Tibial artery (tissue), 4 donors: ENCODE measurements around the gene ARPP21.

Experiments
- DNase-seq, 2 donors: peaks; one replicate each; pipeline ENCODE4 v3.0.0-alpha.2; 2019
- H3K27ac ChIP-seq, 2 donors: fragments of 200-600 bp; sonication (generic) in 1 of 2; 1 replicate in 1 of 2; 2 replicates in 1 of 2; pipeline ENCODE4 v1.5.1; 2018 to 2019; ENCODE audit warnings: mild to moderate bottlenecking in 1 of 2
- H3K27me3 ChIP-seq, 2 donors: fragments of 200-600 bp; sonication (generic) in 1 of 2; one replicate each; pipeline versions ENCODE4 v1.5.1 to v1.6.0; 2016 to 2019
- H3K36me3 ChIP-seq, 3 donors: fragments of 200-600 bp; sonication (generic) in 2 of 3; one replicate each; pipeline ENCODE4 v1.5.1; 2016 to 2019; ENCODE audit warnings: mild to moderate bottlenecking in 2 of 3
- H3K4me1 ChIP-seq, 4 donors: fragments of 200-600 bp; sonication (generic) in 2 of 4; 1 replicate in 3 of 4; 2 replicates in 1 of 4; pipeline ENCODE4 v1.5.1; 2016 to 2019
- H3K4me3 ChIP-seq, 2 donors: fragments of 200-600 bp; sonication (generic) in 1 of 2; 1 replicate in 1 of 2; 2 replicates in 1 of 2; pipeline ENCODE4 v1.5.1; 2018 to 2019; ENCODE audit warnings: mild to moderate bottlenecking in 2 of 2
- H3K9me3 ChIP-seq, 3 donors: fragments of 200-600 bp; sonication (generic) in 1 of 3; one replicate each; pipeline ENCODE4 v1.5.1; 2016 to 2019
- intact Hi-C: fragments of 100-400 bp; cut with DNase I; formaldehyde crosslinking; loops from one replicate; pipeline ENCODE4 v1.15.0; 2023; ENCODE audit warnings: low total_unique reads
- TF ChIP-seq, protein P1 (sequence below), 2 experiments: fragments of 200-600 bp in 1 of 2; fragments of 450-650 bp in 1 of 2; IDR thresholded peaks; one replicate each; pipeline ENCODE4 v1.5.1; 2017 to 2019; ENCODE audit warnings: antibody characterized with exemption in 2 of 2, mild to moderate bottlenecking in 1 of 2, moderate library complexity in 1 of 2

Gene ARPP21

DNA sequence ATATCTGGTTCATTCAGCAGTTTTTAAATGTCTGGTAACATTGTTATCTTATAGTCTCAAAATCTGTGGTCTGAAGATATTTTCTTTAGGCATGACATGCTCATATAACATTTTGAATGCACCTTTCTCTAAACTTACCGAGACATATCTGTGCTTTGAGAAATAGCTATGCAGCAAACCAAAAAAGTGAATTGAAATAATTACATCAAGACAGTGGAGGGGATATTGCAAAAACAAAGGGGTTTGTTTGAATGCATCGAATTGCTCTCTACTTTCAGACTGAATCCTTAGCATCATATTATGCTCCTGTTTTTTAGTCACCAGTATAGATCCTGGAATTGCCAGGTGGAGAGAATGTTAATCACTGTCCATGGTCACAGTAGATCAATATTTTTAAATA, 5.1 kb downstream of the ARPP21 start:
- Histone ChIP-seq H3K4me3 (no peak overlapping the region), H3K36me3 (no peaks in the 10 kb centered on the region), H3K4me1 (peaks cover 0 to 8% (median 6%) of the 10 kb centered on the region in 4 donors), H3K9me3 (no peaks in the 10 kb centered on the region), H3K27me3 (peaks cover 0 to 21% of the 10 kb centered on the region in 2 donors), H3K27ac (no peak overlapping the region)
- DNase-seq, result no peak
- intact Hi-C loops, result no loop called here
- TF ChIP-seq, protein P1, sequence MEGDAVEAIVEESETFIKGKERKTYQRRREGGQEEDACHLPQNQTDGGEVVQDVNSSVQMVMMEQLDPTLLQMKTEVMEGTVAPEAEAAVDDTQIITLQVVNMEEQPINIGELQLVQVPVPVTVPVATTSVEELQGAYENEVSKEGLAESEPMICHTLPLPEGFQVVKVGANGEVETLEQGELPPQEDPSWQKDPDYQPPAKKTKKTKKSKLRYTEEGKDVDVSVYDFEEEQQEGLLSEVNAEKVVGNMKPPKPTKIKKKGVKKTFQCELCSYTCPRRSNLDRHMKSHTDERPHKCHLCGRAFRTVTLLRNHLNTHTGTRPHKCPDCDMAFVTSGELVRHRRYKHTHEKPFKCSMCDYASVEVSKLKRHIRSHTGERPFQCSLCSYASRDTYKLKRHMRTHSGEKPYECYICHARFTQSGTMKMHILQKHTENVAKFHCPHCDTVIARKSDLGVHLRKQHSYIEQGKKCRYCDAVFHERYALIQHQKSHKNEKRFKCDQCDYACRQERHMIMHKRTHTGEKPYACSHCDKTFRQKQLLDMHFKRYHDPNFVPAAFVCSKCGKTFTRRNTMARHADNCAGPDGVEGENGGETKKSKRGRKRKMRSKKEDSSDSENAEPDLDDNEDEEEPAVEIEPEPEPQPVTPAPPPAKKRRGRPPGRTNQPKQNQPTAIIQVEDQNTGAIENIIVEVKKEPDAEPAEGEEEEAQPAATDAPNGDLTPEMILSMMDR (IDR thresholded peaks at IDR 0.05), result no peak

DNA sequence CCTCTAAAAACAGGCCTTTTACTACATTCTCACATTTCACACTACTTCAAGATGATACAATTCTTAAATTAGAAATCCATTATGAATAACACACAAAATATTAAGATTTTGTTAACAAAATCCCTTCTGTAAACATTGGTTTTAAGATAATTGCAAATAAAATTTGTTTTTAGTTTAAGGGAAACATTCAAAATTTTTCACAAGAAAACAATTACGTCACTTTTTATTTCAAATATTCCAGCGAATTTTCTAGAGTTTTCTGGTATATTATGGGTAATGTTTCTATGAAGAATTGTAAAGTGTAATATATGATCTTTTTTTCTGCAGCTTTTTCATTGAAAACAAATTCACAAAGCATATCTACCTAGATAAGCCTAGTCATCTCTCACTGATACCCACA, 5.9 kb downstream of the ARPP21 start:
- Histone ChIP-seq H3K27me3 (peaks cover 0 to 14% of the 10 kb centered on the region in 2 donors), H3K4me3 (no peak overlapping the region), H3K36me3 (no peaks in the 10 kb centered on the region), H3K4me1 (peaks cover 0 to 1% (median 0%) of the 10 kb centered on the region in 4 donors), H3K27ac (no peak overlapping the region), H3K9me3 (no peaks in the 10 kb centered on the region)
- TF ChIP-seq, protein P1 (IDR thresholded peaks at IDR 0.05), result no peak
- intact Hi-C loops, result no loop called here
- no peak for DNase-seq

DNA sequence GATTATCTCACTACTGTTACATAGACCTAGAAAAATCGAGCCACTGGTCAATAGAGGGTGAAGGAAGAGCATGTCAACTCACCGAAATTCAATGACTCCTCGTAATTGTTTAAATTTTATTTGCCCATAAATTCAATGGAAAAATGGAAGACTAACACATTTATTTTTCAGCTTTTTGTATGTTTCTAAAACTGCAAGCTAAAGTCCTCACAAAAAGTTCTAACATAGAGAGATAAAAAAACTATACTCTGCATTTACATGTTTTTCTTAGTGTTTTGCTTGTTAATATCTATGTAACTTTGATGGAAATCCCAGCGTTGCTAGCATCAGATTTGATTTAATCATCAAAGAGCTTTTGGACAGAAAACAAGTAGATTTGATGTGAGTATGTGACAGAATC, 6.8 kb downstream of the ARPP21 start:
- Histone ChIP-seq H3K36me3 (no peaks in the 10 kb centered on the region), H3K4me1 (no peaks in the 10 kb centered on the region), H3K4me3 (no peak overlapping the region), H3K27ac (no peak overlapping the region), H3K27me3 (peaks cover 0 to 8% of the 10 kb centered on the region in 2 donors), H3K9me3 (no peaks in the 10 kb centered on the region)
- no peak for DNase-seq
- TF ChIP-seq, protein P1 (IDR thresholded peaks at IDR 0.05), result no peak
- intact Hi-C loops, result no loop called here

DNA sequence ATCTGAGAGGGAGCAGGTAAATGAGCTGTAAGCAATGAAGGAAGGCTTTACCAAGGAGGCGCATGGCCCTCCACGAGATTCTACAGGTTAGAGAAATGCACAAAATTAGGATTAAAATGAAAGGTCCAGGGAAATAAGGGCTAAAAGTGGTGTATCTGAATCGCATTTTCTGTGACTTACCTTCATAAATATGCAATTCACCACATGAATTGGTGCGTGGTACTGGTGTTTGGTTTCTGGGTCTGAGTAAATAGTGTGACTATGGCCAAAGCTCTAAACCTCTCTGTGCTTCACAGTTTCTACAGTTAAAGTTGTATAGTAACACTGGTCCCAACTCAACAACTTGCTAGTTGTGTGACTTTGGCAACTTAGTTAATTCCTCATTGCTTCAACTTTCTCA, 8.1 kb downstream of the ARPP21 start:
- no peaks in the 10 kb centered on the region for H3K9me3 ChIP-seq
- TF ChIP-seq, protein P1 (IDR thresholded peaks at IDR 0.05), result no peak
- H3K27me3 ChIP-seq, result no peaks in the 10 kb centered on the region
- H3K27ac ChIP-seq, result no peak overlapping the region
- no peaks in the 10 kb centered on the region for H3K4me1 ChIP-seq
- intact Hi-C loops, result no loop called here
- DNase-seq, result no peak
- H3K4me3 ChIP-seq, result no peak overlapping the region
- no peaks in the 10 kb centered on the region for H3K36me3 ChIP-seq

DNA sequence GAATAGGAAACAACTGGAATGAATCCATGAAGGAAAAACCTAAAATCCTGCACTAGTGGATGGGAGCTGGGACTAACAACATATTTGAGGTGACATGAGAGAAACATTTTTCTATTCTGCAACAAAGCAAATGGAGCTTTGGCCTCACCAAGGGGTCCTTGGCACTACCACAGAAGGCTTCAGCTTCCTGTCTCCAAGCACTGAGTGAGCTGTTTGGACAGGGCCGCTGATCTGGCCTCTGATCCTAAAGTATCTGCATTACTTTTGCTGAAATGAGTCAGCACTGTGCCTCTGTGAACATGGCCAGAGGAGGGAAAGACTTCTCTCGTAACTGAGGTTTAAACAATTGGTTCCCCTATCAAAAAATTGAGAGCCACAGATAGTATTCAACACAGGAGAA, 9.0 kb downstream of the ARPP21 start:
- no peaks in the 10 kb centered on the region for H3K36me3 ChIP-seq
- H3K4me1 ChIP-seq, result no peaks in the 10 kb centered on the region
- DNase-seq, result no peak
- no peak overlapping the region for H3K4me3 ChIP-seq
- H3K27me3 ChIP-seq, result no peaks in the 10 kb centered on the region
- intact Hi-C loops, result no loop called here
- H3K9me3 ChIP-seq, result no peaks in the 10 kb centered on the region
- TF ChIP-seq, protein P1 (IDR thresholded peaks at IDR 0.05), result no peak
- H3K27ac ChIP-seq, result no peak overlapping the region

DNA sequence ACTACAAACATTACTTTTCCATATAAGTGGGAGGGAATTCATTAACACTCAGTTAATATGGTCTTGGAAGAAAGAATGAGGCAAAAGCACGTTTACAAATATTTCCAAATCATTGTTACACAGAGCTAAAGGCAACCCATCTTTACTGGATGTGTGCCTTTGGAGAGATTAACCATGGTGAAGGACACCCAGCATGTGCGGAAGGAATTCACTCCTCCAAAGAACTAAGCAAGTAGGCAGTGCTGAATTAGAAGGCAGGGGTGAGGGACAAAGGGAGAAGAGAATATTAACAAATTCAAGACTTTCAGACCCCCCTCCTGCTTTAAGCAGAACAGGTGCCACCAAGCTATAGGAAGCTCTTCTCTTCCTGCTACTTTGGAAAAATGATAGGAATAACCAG, 10.1 kb downstream of the ARPP21 start:
- TF ChIP-seq, protein P1 (IDR thresholded peaks at IDR 0.05), result no peak
- H3K9me3 ChIP-seq, result no peaks in the 10 kb centered on the region
- H3K36me3 ChIP-seq, result no peaks in the 10 kb centered on the region
- DNase-seq, result no peak
- intact Hi-C loops, result no loop called here
- H3K4me1 ChIP-seq, result no peaks in the 10 kb centered on the region
- H3K27me3 ChIP-seq, result no peaks in the 10 kb centered on the region
- no peak overlapping the region for H3K27ac ChIP-seq
- H3K4me3 ChIP-seq, result no peak overlapping the region
